Measurements from ENCODE around the gene NOA1. TPM values are rescaled to one million over a fixed set of nuclear protein-coding genes. Genes with fewer than 3 reads are reported as not detected.
A peak's percentile ranks its signal among the peaks of the same experiment; 100 is the strongest.
"Not testable (repeated sequence)": the region's sequence is repeated elsewhere in the genome, so short reads cannot be mapped to it uniquely, and the experiment has no call there.

Gene NOA1
- total RNA-seq, 5 donors from 2014 or later (not counting 1 experiment from before 2014, with no cell fraction given) = 15.2 to 27.2 (median 22.1) TPM

GRCh38 chr4:56940971-56941370, 36.4 kb downstream of the NOA1 start:
- Mint-ChIP-seq H3K27ac (no peak overlapping the region), H3K4me1 (peaks cover 0 to 6% (median 1%) of the 10 kb centered on the region in 3 donors), H3K36me3 (peaks cover 25% of the 10 kb centered on the region), H3K27me3 (no peaks in the 10 kb centered on the region), H3K9me3 (no peaks in the 10 kb centered on the region), H3K4me3 (no peak overlapping the region)
- H3K27me3 ChIP-seq (replicated peaks in 1 of 2; ENCODE audit: control insufficient read depth in 2 of 2, extremely low read depth in 1 of 2, insufficient read depth in 2 of 2, low read length in 1 of 2) = no peaks in the 10 kb centered on the region
- no peak for DNase-seq
- no peaks in the 10 kb centered on the region for H3K4me1 ChIP-seq (ENCODE audit: control insufficient read depth in 1 of 2, extremely low read depth in 1 of 2, insufficient read depth in 2 of 2, low read length in 2 of 2)
- ChIA-PET CTCF (interaction anchor here in 1 of 2 donors (0.6 kb wide), 1 partner anchor 834 kb away, joined by 3 read pairs; no protein-coding TSS in a partner anchor), POLR2A (no interaction called here)
- H3K27ac ChIP-seq (ENCODE audit: low read length) = no peak overlapping the region
- ATAC-seq (replicated peaks in 1 of 4) = no peak
- H3K9me3 ChIP-seq = no peaks in the 10 kb centered on the region
- H3K4me3 ChIP-seq (ENCODE audit: control insufficient read depth in 1 of 2, extremely low read depth in 1 of 2, low read length in 1 of 2) = no peak overlapping the region
- peaks cover 12 to 17% of the 10 kb centered on the region in 2 donors for H3K36me3 ChIP-seq (ENCODE audit: control insufficient read depth in 2 of 2, extremely low read depth in 1 of 2, insufficient read depth in 1 of 2, low read length in 1 of 2)

GRCh38 chr4:56940403-56940802, 37.0 kb downstream of the NOA1 start:
- H3K9me3 ChIP-seq = no peaks in the 10 kb centered on the region
- H3K27me3 ChIP-seq (replicated peaks in 1 of 2; ENCODE audit: control insufficient read depth in 2 of 2, extremely low read depth in 1 of 2, insufficient read depth in 2 of 2, low read length in 1 of 2) = no peaks in the 10 kb centered on the region
- no peak overlapping the region for H3K4me3 ChIP-seq (ENCODE audit: control insufficient read depth in 1 of 2, extremely low read depth in 1 of 2, low read length in 1 of 2)
- Mint-ChIP-seq H3K27me3 (no peaks in the 10 kb centered on the region), H3K4me3 (no peak overlapping the region), H3K9me3 (no peaks in the 10 kb centered on the region), H3K27ac (no peak overlapping the region), H3K4me1 (peaks cover 0 to 6% (median 1%) of the 10 kb centered on the region in 3 donors), H3K36me3 (peaks cover 25% of the 10 kb centered on the region)
- DNase-seq (no peak), ATAC-seq (replicated peaks in 1 of 4) (no peak)
- WGBS (ENCODE audit: insufficient coverage) = 96% methylated on average over 5 of the region's 12 CpGs
- ChIA-PET CTCF (no interaction called here), POLR2A (no interaction called here)
- no peaks in the 10 kb centered on the region for H3K4me1 ChIP-seq (ENCODE audit: control insufficient read depth in 1 of 2, extremely low read depth in 1 of 2, insufficient read depth in 2 of 2, low read length in 2 of 2)
- peaks cover 12 to 17% of the 10 kb centered on the region in 2 donors for H3K36me3 ChIP-seq (ENCODE audit: control insufficient read depth in 2 of 2, extremely low read depth in 1 of 2, insufficient read depth in 1 of 2, low read length in 1 of 2)
- H3K27ac ChIP-seq (ENCODE audit: low read length) = no peak overlapping the region

GRCh38 chr4:56939826-56940225, 37.6 kb downstream of the NOA1 start:
- H3K27me3 ChIP-seq (replicated peaks in 1 of 2; ENCODE audit: control insufficient read depth in 2 of 2, extremely low read depth in 1 of 2, insufficient read depth in 2 of 2, low read length in 1 of 2); POLR2A ChIA-PET; H3K9me3 ChIP-seq; H3K27me3 Mint-ChIP-seq; H3K27ac Mint-ChIP-seq; H3K27ac ChIP-seq (ENCODE audit: low read length); H3K9me3 Mint-ChIP-seq; CTCF ChIA-PET; H3K4me3 Mint-ChIP-seq; ATAC-seq (replicated peaks in 1 of 4); DNase-seq; H3K4me3 ChIP-seq (ENCODE audit: control insufficient read depth in 1 of 2, extremely low read depth in 1 of 2, low read length in 1 of 2); H3K4me1 ChIP-seq (ENCODE audit: control insufficient read depth in 1 of 2, extremely low read depth in 1 of 2, insufficient read depth in 2 of 2, low read length in 2 of 2); H3K4me1 Mint-ChIP-seq: not testable (repeated sequence)
- H3K36me3 ChIP-seq (ENCODE audit: control insufficient read depth in 2 of 2, extremely low read depth in 1 of 2, insufficient read depth in 1 of 2, low read length in 1 of 2) = peaks cover 12 to 17% of the 10 kb centered on the region in 2 donors
- WGBS (ENCODE audit: insufficient coverage) = 100% methylated on average over 4 of the region's 14 CpGs
- H3K36me3 Mint-ChIP-seq = peaks cover 25% of the 10 kb centered on the region

- ChIA-PET POLR2A (no interaction called here), CTCF (no interaction called here)
- no peak overlapping the region for H3K4me3 Mint-ChIP-seq
- WGBS (ENCODE audit: insufficient coverage) = 95% methylated on average over 2 of the region's 6 CpGs
- no peaks in the 10 kb centered on the region for H3K4me1 ChIP-seq (ENCODE audit: control insufficient read depth in 1 of 2, extremely low read depth in 1 of 2, insufficient read depth in 2 of 2, low read length in 2 of 2)
- H3K27me3 Mint-ChIP-seq = no peaks in the 10 kb centered on the region
- ATAC-seq (replicated peaks in 1 of 4) = no peak
- no peaks in the 10 kb centered on the region for H3K9me3 ChIP-seq
- H3K36me3 Mint-ChIP-seq = peaks cover 29% of the 10 kb centered on the region
- H3K4me3 ChIP-seq (ENCODE audit: control insufficient read depth in 1 of 2, extremely low read depth in 1 of 2, low read length in 1 of 2) = no peak overlapping the region
- H3K27ac Mint-ChIP-seq = peak overlapping the region in 1 of 2 donors; percentile 14
- H3K9me3 Mint-ChIP-seq = no peaks in the 10 kb centered on the region
- H3K36me3 ChIP-seq (ENCODE audit: control insufficient read depth in 2 of 2, extremely low read depth in 1 of 2, insufficient read depth in 1 of 2, low read length in 1 of 2) = peaks cover 12 to 17% of the 10 kb centered on the region in 2 donors
- no peak for DNase-seq
- peaks cover 13 to 18% (median 16%) of the 10 kb centered on the region in 3 donors for H3K4me1 Mint-ChIP-seq
- no peak overlapping the region for H3K27ac ChIP-seq (ENCODE audit: low read length)
- H3K27me3 ChIP-seq (replicated peaks in 1 of 2; ENCODE audit: control insufficient read depth in 2 of 2, extremely low read depth in 1 of 2, insufficient read depth in 2 of 2, low read length in 1 of 2) = no peaks in the 10 kb centered on the region
Observed at GRCh38 chr4:56937262-56937661, 40.1 kb downstream of the NOA1 start.

- no peak overlapping the region for H3K4me3 Mint-ChIP-seq
- WGBS (ENCODE audit: insufficient coverage) = 100% methylated on average over 2 of the region's 4 CpGs
- H3K4me1 ChIP-seq (ENCODE audit: control insufficient read depth in 1 of 2, extremely low read depth in 1 of 2, insufficient read depth in 2 of 2, low read length in 2 of 2) = peaks cover 0 to 4% of the 10 kb centered on the region in 2 experiments
- peak overlapping the region; percentile 11 to 52 for H3K27ac Mint-ChIP-seq
- peaks cover under 1 to 29% of the 10 kb centered on the region in 2 donors for H3K36me3 ChIP-seq (ENCODE audit: control insufficient read depth in 2 of 2, extremely low read depth in 1 of 2, insufficient read depth in 1 of 2, low read length in 1 of 2)
- ChIA-PET CTCF (interaction anchor here in 1 of 2 donors (0.5 kb wide), 1 partner anchor 98 kb away, joined by 6 read pairs; no protein-coding TSS in a partner anchor), POLR2A (interaction anchor here in 1 of 2 donors (0.7 kb wide), 1 partner anchor 45 kb away, joined by 4 read pairs; the partner anchor contains the start of gene NOA1)
- no peak overlapping the region for H3K4me3 ChIP-seq (ENCODE audit: control insufficient read depth in 1 of 2, extremely low read depth in 1 of 2, low read length in 1 of 2)
- H3K27ac ChIP-seq (ENCODE audit: low read length) = no peak overlapping the region
- no peaks in the 10 kb centered on the region for H3K27me3 ChIP-seq (replicated peaks in 1 of 2; ENCODE audit: control insufficient read depth in 2 of 2, extremely low read depth in 1 of 2, insufficient read depth in 2 of 2, low read length in 1 of 2)
- H3K9me3 ChIP-seq = no peaks in the 10 kb centered on the region
- H3K36me3 Mint-ChIP-seq = peaks cover 41% of the 10 kb centered on the region
- H3K4me1 Mint-ChIP-seq = peaks cover 38 to 44% (median 39%) of the 10 kb centered on the region in 3 donors
- H3K9me3 Mint-ChIP-seq = no peaks in the 10 kb centered on the region
- ATAC-seq (replicated peaks in 1 of 4) (no peak), DNase-seq (no peak)
- no peaks in the 10 kb centered on the region for H3K27me3 Mint-ChIP-seq
Observed at GRCh38 chr4:56931924-56932323, 45.5 kb downstream of the NOA1 start.

GRCh38 chr4:56930638-56931037, 46.8 kb downstream of the NOA1 start:
- Mint-ChIP-seq H3K9me3 (no peaks in the 10 kb centered on the region), H3K36me3 (peaks cover 41% of the 10 kb centered on the region), H3K4me1 (peaks cover 38 to 44% (median 39%) of the 10 kb centered on the region in 3 donors), H3K4me3 (no peak overlapping the region), H3K27me3 (no peaks in the 10 kb centered on the region), H3K27ac (no peak overlapping the region)
- Histone ChIP-seq H3K27me3 (replicated peaks in 1 of 2; ENCODE audit: control insufficient read depth in 2 of 2, extremely low read depth in 1 of 2, insufficient read depth in 2 of 2, low read length in 1 of 2) (no peaks in the 10 kb centered on the region), H3K9me3 (no peaks in the 10 kb centered on the region), H3K36me3 (ENCODE audit: control insufficient read depth in 2 of 2, extremely low read depth in 1 of 2, insufficient read depth in 1 of 2, low read length in 1 of 2) (peaks cover 0 to 29% of the 10 kb centered on the region in 2 donors), H3K4me3 (ENCODE audit: control insufficient read depth in 1 of 2, extremely low read depth in 1 of 2, low read length in 1 of 2) (no peak overlapping the region), H3K4me1 (ENCODE audit: control insufficient read depth in 1 of 2, extremely low read depth in 1 of 2, insufficient read depth in 2 of 2, low read length in 2 of 2) (peaks cover 0 to 4% of the 10 kb centered on the region in 2 experiments), H3K27ac (ENCODE audit: low read length) (no peak overlapping the region)
- ATAC-seq (replicated peaks in 1 of 4) (no peak), DNase-seq (no peak)
- POLR2A ChIA-PET = no interaction called here
- CTCF ChIA-PET = interaction anchor here in 1 of 2 donors (1.0 kb wide), 1 partner anchor 18 kb away, joined by 5 read pairs; no protein-coding TSS in a partner anchor
- WGBS (ENCODE audit: insufficient coverage) = 90% methylated on average over 6 of the region's 7 CpGs

GRCh38 chr4:56927196-56927595, 50.2 kb downstream of the NOA1 start:
- Mint-ChIP-seq H3K4me1 (peaks cover 28 to 35% (median 29%) of the 10 kb centered on the region in 3 donors), H3K27ac (no peak overlapping the region), H3K36me3 (peaks cover 44% of the 10 kb centered on the region), H3K27me3 (no peaks in the 10 kb centered on the region), H3K4me3 (no peak overlapping the region), H3K9me3 (no peaks in the 10 kb centered on the region)
- POLR2A ChIA-PET = no interaction called here
- CTCF ChIA-PET = no interaction called here
- no peaks in the 10 kb centered on the region for H3K9me3 ChIP-seq
- H3K4me3 ChIP-seq (ENCODE audit: control insufficient read depth in 1 of 2, extremely low read depth in 1 of 2, low read length in 1 of 2) = no peak overlapping the region
- DNase-seq (no peak), ATAC-seq (replicated peaks in 1 of 4) (no peak)
- WGBS (ENCODE audit: insufficient coverage) = no CpG with 5 or more reads among the region's 2 CpGs
- peaks cover 0 to 4% of the 10 kb centered on the region in 2 experiments for H3K4me1 ChIP-seq (ENCODE audit: control insufficient read depth in 1 of 2, extremely low read depth in 1 of 2, insufficient read depth in 2 of 2, low read length in 2 of 2)
- no peaks in the 10 kb centered on the region for H3K27me3 ChIP-seq (replicated peaks in 1 of 2; ENCODE audit: control insufficient read depth in 2 of 2, extremely low read depth in 1 of 2, insufficient read depth in 2 of 2, low read length in 1 of 2)
- H3K36me3 ChIP-seq (ENCODE audit: control insufficient read depth in 2 of 2, extremely low read depth in 1 of 2, insufficient read depth in 1 of 2, low read length in 1 of 2) = peaks cover 0 to 46% of the 10 kb centered on the region in 2 donors
- no peak overlapping the region for H3K27ac ChIP-seq (ENCODE audit: low read length)
